HUES64 (cell line): Measurements from ENCODE around the gene LRR1.

Experiments used
- H3K27ac ChIP-seq: 2 replicates; pipeline ENCODE4 v1.7.0; 2013; ENCODE audit warnings: low read depth, low read length, inconsistent platforms
- H3K27me3 ChIP-seq: 2 replicates; pipeline ENCODE4 v1.6.1; 2013; ENCODE audit warnings: mild to moderate bottlenecking, low read length; ENCODE audit not compliant: insufficient read depth
- H3K36me3 ChIP-seq: 2 replicates; pipeline ENCODE4 v1.6.1; 2013; ENCODE audit warnings: mild to moderate bottlenecking, low read length; ENCODE audit not compliant: insufficient read depth
- H3K4me1 ChIP-seq: 2 replicates; pipeline ENCODE4 v1.6.1; 2013; ENCODE audit warnings: mild to moderate bottlenecking, low read length, moderate library complexity; ENCODE audit not compliant: insufficient read depth
- H3K4me3 ChIP-seq: 2 replicates; pipeline ENCODE4 v1.5.1; 2013; ENCODE audit warnings: mild to moderate bottlenecking, low read length, moderate library complexity
- H3K9ac ChIP-seq: 2 replicates; pipeline ENCODE4 v1.6.1; 2013; ENCODE audit warnings: mild to moderate bottlenecking, low read depth, low read length
- H3K9me3 ChIP-seq: 2 replicates; pipeline ENCODE4 v1.6.1; 2013; ENCODE audit warnings: low read depth, low read length; ENCODE audit not compliant: insufficient read depth
- WGBS: fragments of 150-250, 120-280 bp; methylation state at CpG from one replicate; pipeline ENCODE4 v1.1.7; 2013; ENCODE audit warnings: missing lambda C conversion rate; 5-methylcytosine and 5-hydroxymethylcytosine counted together

LRR1 gene

DNA sequence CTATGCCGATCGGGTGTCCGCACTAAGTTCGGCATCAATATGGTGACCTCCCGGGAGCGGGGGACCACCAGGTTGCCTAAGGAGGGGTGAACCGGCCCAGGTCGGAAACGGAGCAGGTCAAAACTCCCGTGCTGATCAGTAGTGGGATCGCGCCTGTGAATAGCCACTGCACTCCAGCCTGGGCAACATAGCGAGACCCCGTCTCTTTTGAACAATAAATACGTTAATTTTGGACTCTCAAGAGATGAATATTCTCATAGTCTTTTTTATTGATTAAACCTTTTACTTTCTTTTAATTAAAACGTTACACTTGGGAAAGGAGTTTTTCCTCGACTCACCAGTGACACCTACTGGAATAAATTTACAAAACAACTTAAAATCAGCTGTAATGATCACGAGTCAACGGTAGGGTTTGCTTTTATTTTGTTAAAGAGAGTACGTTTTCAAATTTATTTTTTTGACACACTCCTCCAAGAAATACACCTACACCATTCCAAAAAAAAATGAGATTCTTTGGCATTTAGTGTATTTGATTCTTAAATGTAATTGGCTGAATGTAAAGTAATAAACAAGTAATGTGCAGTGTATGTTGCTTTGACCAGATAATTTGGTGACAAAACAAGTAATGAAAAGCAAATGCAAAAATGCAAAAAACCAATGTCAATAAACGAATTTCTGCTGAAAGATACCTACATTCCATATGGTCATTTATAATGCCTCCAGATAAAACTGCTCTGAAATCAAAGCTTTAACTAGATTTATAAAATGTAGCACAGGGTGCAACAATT, 11.9 kb upstream of the LRR1 start:
- Histone ChIP-seq H3K27me3 (no peaks in the 10 kb centered on the region), H3K4me1 (peaks cover 15% of the 10 kb centered on the region; the same call in 1 of the 2 replicates), H3K27ac (peak overlapping the region; percentile 54; the same call in 1 of the 2 replicates), H3K9me3 (no peaks in the 10 kb centered on the region), H3K9ac (no peak overlapping the region), H3K36me3 (peaks cover 38% of the 10 kb centered on the region), H3K4me3 (peak overlapping the region; percentile 100)
- 0% methylated on average over 4 of the region's 21 CpGs for WGBS

DNA sequence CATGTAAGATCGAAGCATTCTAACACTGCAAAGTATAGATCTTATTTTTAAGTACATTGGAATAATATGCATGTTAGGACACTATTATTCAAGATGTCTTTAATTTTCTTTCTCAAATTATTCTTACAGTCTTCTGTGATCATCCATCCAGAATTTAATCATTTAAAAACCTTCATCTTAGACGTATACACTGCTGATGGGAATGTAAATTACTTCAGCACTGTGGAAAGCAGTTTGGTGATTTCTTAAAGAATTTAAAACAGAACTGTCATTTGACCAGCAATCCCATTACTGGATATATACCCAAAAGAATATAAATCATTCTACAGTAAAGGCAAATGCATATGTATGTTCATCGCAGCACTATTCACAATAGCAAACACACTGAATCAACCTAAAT, 9.4 kb upstream of the LRR1 start:
- WGBS, result no CpG with 5 or more reads among the region's 3 CpGs

DNA sequence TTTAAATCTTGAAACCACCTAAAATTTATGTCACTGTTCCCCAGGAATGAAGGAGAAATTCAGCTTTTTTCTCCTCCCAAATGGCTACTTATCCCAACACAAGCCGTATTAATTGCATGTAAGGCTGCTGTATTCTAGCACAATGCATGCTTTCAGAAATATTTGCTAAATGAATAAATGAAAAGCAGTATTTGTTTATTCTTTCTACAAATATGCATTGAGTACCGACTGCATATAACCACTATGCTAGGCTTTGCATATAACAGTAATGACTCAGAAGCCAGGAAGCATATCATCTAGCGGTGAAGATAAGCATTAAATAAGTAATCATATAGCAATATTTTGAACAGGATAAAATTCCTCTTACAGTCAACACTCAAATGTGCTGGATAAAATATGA, 5.7 kb upstream of the LRR1 start:
- Histone ChIP-seq H3K27ac (no peak overlapping the region), H3K36me3 (no peaks in the 10 kb centered on the region), H3K27me3 (peaks cover 2% of the 10 kb centered on the region; the same call in 1 of the 2 replicates), H3K9me3 (no peaks in the 10 kb centered on the region), H3K4me3 (no peak overlapping the region), H3K4me1 (no peaks in the 10 kb centered on the region), H3K9ac (no peak overlapping the region)
- 100% methylated on average over 1 of the region's 3 CpGs for WGBS

More for the DNA sequence above, 9.4 kb upstream of the LRR1 start:
- Histone ChIP-seq H3K4me3 (no peak overlapping the region), H3K4me1 (0 out of 2 replicates have a peak, but pooled peaks cover under 1% of the 10 kb centered on the region), H3K36me3 (peaks cover 13% of the 10 kb centered on the region), H3K9ac (no peak overlapping the region), H3K9me3 (no peaks in the 10 kb centered on the region), H3K27ac (no peak overlapping the region), H3K27me3 (peaks cover under 1% of the 10 kb centered on the region; the same call in 1 of the 2 replicates)

GRCh38 chr14:49594347-49595091, 4.2 kb upstream of the LRR1 start:
- Histone ChIP-seq H3K9ac (no peak overlapping the region), H3K4me3 (no peak overlapping the region), H3K4me1 (no peaks in the 10 kb centered on the region), H3K27me3 (peaks cover 2% of the 10 kb centered on the region; the same call in 1 of the 2 replicates), H3K9me3 (no peaks in the 10 kb centered on the region), H3K27ac (no peak overlapping the region), H3K36me3 (no peaks in the 10 kb centered on the region)
- 95% methylated on average over 4 of the region's 4 CpGs for WGBS

DNA sequence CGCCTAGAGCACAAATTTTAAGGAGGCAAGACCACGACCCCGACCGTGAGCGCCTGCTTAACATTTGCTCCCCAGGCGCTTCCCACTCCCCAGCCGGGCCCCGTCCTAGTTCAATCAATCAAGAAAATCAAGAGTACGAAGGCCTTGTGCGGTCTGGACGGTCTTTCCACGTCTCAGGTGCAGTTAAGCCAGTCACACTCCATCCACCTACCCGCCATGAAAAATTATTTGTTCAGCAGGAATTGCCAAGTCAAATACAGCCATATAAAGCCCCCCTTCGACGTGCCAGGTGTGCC, 603 bp upstream of the LRR1 start:
- peak overlapping the region; percentile 95 for H3K27ac ChIP-seq
- H3K9ac ChIP-seq, result peak overlapping the region; percentile 93
- H3K9me3 ChIP-seq, result no peaks in the 10 kb centered on the region
- peak overlapping the region; percentile 69 for H3K4me3 ChIP-seq
- H3K27me3 ChIP-seq, result peaks cover 2% of the 10 kb centered on the region; the same call in 1 of the 2 replicates
- H3K4me1 ChIP-seq, result no peaks in the 10 kb centered on the region
- WGBS, result 0% methylated on average over 15 of the region's 15 CpGs
- peaks cover 13% of the 10 kb centered on the region for H3K36me3 ChIP-seq

GRCh38 chr14:49607583-49607982, 8.8 kb downstream of the LRR1 start:
- H3K4me1 ChIP-seq, result no peaks in the 10 kb centered on the region
- H3K4me3 ChIP-seq, result no peak overlapping the region
- no peak overlapping the region for H3K9ac ChIP-seq
- no peaks in the 10 kb centered on the region for H3K9me3 ChIP-seq
- H3K27me3 ChIP-seq, result no peaks in the 10 kb centered on the region
- no peak overlapping the region for H3K27ac ChIP-seq
- peaks cover 47% of the 10 kb centered on the region for H3K36me3 ChIP-seq
- WGBS, result 91% methylated on average over 6 of the region's 6 CpGs

- H3K27me3 ChIP-seq, result no peaks in the 10 kb centered on the region
- H3K36me3 ChIP-seq, result peaks cover 24% of the 10 kb centered on the region
- no peak overlapping the region for H3K27ac ChIP-seq
- WGBS, result 93% methylated on average over 3 of the region's 4 CpGs
- H3K9ac ChIP-seq, result no peak overlapping the region
- H3K9me3 ChIP-seq, result no peaks in the 10 kb centered on the region
- H3K4me3 ChIP-seq, result no peak overlapping the region
- H3K4me1 ChIP-seq, result no peaks in the 10 kb centered on the region
Measured at GRCh38 chr14:49612251-49612650, 13.5 kb downstream of the LRR1 start.

DNA sequence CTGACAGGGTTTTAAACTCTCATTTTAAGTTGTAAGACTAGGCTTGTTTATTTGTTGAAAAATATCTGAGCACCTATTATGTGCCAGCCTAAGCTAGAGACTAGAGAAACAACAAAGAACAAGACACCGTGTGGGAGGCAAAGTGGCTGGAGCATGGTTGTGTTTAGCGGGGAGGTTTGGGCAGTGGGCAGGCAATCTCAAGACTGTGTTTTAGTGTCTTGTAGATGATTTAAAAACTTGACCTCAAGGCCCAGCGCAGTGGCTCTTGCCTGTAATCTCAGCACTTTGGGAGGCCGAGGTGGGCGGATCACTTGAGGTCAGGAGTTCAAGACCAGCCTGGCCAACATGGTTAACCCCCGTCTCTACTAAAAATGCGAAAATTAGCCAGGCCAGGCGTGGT, 13.9 kb downstream of the LRR1 start:
- WGBS, result 94% methylated on average over 8 of the region's 8 CpGs
- H3K9ac ChIP-seq, result no peak overlapping the region
- peaks cover 24% of the 10 kb centered on the region for H3K36me3 ChIP-seq
- H3K27me3 ChIP-seq, result no peaks in the 10 kb centered on the region
- H3K9me3 ChIP-seq, result no peaks in the 10 kb centered on the region
- H3K4me1 ChIP-seq, result no peaks in the 10 kb centered on the region
- no peak overlapping the region for H3K27ac ChIP-seq
- no peak overlapping the region for H3K4me3 ChIP-seq

- no peak overlapping the region for H3K27ac ChIP-seq
- no peak overlapping the region for H3K9ac ChIP-seq
- H3K4me1 ChIP-seq, result no peaks in the 10 kb centered on the region
- no peaks in the 10 kb centered on the region for H3K27me3 ChIP-seq
- WGBS, result 100% methylated on average over 2 of the region's 2 CpGs
- H3K9me3 ChIP-seq, result no peaks in the 10 kb centered on the region
- H3K36me3 ChIP-seq, result peaks cover 29% of the 10 kb centered on the region
- H3K4me3 ChIP-seq, result no peak overlapping the region
Measured at GRCh38 chr14:49614196-49614595, 15.5 kb downstream of the LRR1 start.

DNA sequence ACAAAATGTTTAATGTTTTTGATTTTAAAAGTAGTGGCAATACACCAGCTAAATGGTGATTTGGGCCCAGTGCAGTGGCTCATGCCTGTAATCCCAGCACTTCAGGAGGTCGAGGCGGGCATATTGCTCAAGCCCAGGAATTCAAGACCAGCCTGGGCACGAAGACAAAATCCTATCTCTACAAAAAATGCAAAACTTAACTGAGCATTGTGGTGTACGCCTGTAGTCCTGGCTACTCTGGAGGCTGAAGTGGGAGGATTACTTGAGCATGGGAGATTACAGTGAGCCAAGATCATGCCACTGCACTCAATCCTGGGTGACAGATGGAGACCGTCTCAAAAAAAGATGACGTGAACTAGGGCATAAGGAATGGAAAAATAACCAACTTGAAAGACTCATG, 17.0 kb downstream of the LRR1 start:
- Histone ChIP-seq H3K9me3 (no peaks in the 10 kb centered on the region), H3K27me3 (no peaks in the 10 kb centered on the region), H3K27ac (no peak overlapping the region), H3K36me3 (peaks cover 30% of the 10 kb centered on the region), H3K4me3 (no peak overlapping the region), H3K4me1 (no peaks in the 10 kb centered on the region), H3K9ac (no peak overlapping the region)
- WGBS, result 94% methylated on average over 6 of the region's 6 CpGs

GRCh38 chr14:49617852-49618519, 19.2 kb downstream of the LRR1 start:
- Histone ChIP-seq H3K27me3 (no peaks in the 10 kb centered on the region), H3K9me3 (no peaks in the 10 kb centered on the region), H3K4me3 (no peak overlapping the region), H3K27ac (no peak overlapping the region), H3K36me3 (peaks cover 39% of the 10 kb centered on the region), H3K4me1 (peaks cover 13% of the 10 kb centered on the region), H3K9ac (no peak overlapping the region)
- 95% methylated on average over 6 of the region's 6 CpGs for WGBS
